Hepatocyte (in vitro differentiated cells): Measurements from ENCODE around the gene FOLR2. TPM values are rescaled to one million over a fixed set of nuclear protein-coding genes. Genes with fewer than 3 reads are reported as not detected.

ENCODE experiments used
- DNase-seq: peaks from one replicate; pipeline ENCODE4 v3.0.0-alpha.2; 2016; ENCODE audit warnings: low spot score
- H2AFZ ChIP-seq: fragments of 200-600 bp; sonication (generic); 2 replicates; pipeline ENCODE4 v1.6.0; 2016; ENCODE audit warnings: antibody characterized with exemption, mild to moderate bottlenecking
- H3K27ac ChIP-seq: fragments of 200-600 bp; sonication (generic); 2 replicates; pipeline ENCODE4 v1.5.1; 2016; ENCODE audit warnings: mild to moderate bottlenecking
- H3K27me3 ChIP-seq: fragments of 200-600 bp; sonication (generic); 2 replicates; pipeline ENCODE4 v1.6.1; 2016
- H3K36me3 ChIP-seq: fragments of 200-600 bp; sonication (generic); replicated peaks from 2 replicates; pipeline ENCODE4 v1.5.1; 2016; ENCODE audit warnings: low read depth; ENCODE audit not compliant: insufficient read depth
- H3K4me1 ChIP-seq: fragments of 200-600 bp; sonication (generic); 2 replicates; pipeline ENCODE4 v1.5.1; 2016; ENCODE audit warnings: mild to moderate bottlenecking, moderate library complexity; ENCODE audit not compliant: insufficient read depth
- H3K4me2 ChIP-seq: fragments of 200-600 bp; sonication (generic); 2 replicates; pipeline ENCODE4 v1.6.0; 2016
- H3K4me3 ChIP-seq: fragments of 200-600 bp; sonication (generic); 2 replicates; pipeline ENCODE4 v1.5.1; 2016; ENCODE audit warnings: mild to moderate bottlenecking
- H3K79me2 ChIP-seq: fragments of 200-600 bp; sonication (generic); 2 replicates; pipeline ENCODE4 v1.6.0; 2017; ENCODE audit warnings: mild to moderate bottlenecking
- H3K9me2 ChIP-seq: fragments of 200-600 bp; sonication (generic); replicated peaks from 2 replicates; pipeline ENCODE4 v1.6.0; 2017; ENCODE audit warnings: mild to moderate bottlenecking; ENCODE audit not compliant: insufficient read depth
- H3K9me3 ChIP-seq: fragments of 200-600 bp; sonication (generic); 2 replicates; pipeline ENCODE4 v1.5.1; 2016; ENCODE audit warnings: low read depth, mild to moderate bottlenecking
- H4K20me1 ChIP-seq: fragments of 200-600 bp; sonication (generic); 2 replicates; pipeline ENCODE4 v1.6.0; 2016; ENCODE audit warnings: mild to moderate bottlenecking; ENCODE audit not compliant: insufficient read depth, poor library complexity, severe bottlenecking
- CTCF ChIP-seq: fragments of 200-600 bp; sonication (generic); IDR thresholded peaks from 2 replicates; pipeline ENCODE4 v1.5.1; 2016; ENCODE audit warnings: antibody characterized with exemption, mild to moderate bottlenecking; ENCODE audit not compliant: poor library complexity
- WGBS: methylation state at CpG from one replicate; pipeline ENCODE4 v1.1.6; 2016; ENCODE audit warnings: low lambda C conversion rate; ENCODE audit errors: missing lambda C conversion rate; 5-methylcytosine and 5-hydroxymethylcytosine counted together
- polyA plus RNA-seq: library from polyadenylated mRNA; unstranded; fragments of >200 nt; fragmentation: Nextera tagmentation; extraction: Ambion mirVana; gene quantifications from 2 replicates; pipeline ENCODE4 v1.2.1, GENCODE V29; 2016
- total RNA-seq: library from RNA; depleted of rRNA; stranded (reverse); fragments of >200 nt; gene quantifications from 2 replicates; pipeline ENCODE4 v1.2.3, GENCODE V29; 2014

Gene FOLR2
- total and polyA plus RNA-seq, 2 experiments from 2014 or later = 4.3 to 5.5 TPM

DNA sequence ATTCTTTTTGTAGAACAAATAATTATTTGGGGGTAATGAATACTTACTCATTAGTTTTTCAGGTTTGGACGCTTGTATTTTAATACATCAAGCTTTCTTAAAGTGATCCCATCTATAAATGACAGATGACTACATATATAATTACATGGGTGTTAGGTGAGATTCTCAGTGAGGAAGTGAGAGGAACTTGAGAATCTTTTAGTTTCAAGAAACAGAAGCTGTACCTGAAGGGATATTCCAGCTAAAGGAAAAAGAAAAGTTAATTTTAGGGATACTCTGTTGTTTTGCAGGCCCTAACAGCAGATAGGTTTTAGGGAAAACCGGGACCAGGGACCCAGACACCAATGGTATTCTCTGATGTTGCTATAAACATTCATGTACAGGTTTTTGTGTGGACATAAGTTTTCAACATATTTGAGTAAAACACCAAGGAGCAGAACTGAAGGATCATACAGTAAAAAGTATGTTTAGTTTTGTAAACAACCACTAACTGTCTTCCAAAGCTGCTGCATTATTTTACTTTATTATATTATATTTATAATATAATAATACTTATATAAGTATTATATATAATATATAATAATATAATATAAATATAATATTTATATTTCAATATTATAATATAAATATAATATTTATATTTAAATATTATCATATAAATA is 51.5 kb downstream of the FOLR2 start:
- no peak for DNase-seq
- no peak overlapping the region for H2AFZ ChIP-seq
- H3K9me2 ChIP-seq = no peaks in the 10 kb centered on the region
- WGBS = 86% methylated on average over 2 of the region's 2 CpGs
- H3K4me1 ChIP-seq = no peaks in the 10 kb centered on the region
- no peak overlapping the region for H3K4me2 ChIP-seq
- H3K4me3 ChIP-seq = no peak overlapping the region
- TF ChIP-seq CTCF = no peak
- no peaks in the 10 kb centered on the region for H3K79me2 ChIP-seq
- H3K9me3 ChIP-seq = no peaks in the 10 kb centered on the region
- no peaks in the 10 kb centered on the region for H4K20me1 ChIP-seq
- no peak overlapping the region for H3K27ac ChIP-seq
- H3K36me3 ChIP-seq = no peaks in the 10 kb centered on the region
- H3K27me3 ChIP-seq = no peaks in the 10 kb centered on the region

Other genes with a start within 250 kb of the FOLR2 start
- gene IL18BP, start 217.9 kb upstream of the FOLR2 start, total RNA-seq = 2.4 and 2.8 TPM in 2 replicates
- 2.2 and 2.6 TPM in 2 replicates for gene IL18BP, start 217.9 kb upstream of the FOLR2 start, polyA plus RNA-seq
- gene NUMA1, start 136.3 kb upstream of the FOLR2 start, total RNA-seq = 129 and 140 TPM in 2 replicates
- gene NUMA1, start 136.3 kb upstream of the FOLR2 start, polyA plus RNA-seq = 103 and 116 TPM in 2 replicates
- 2.1 and 4.5 TPM in 2 replicates for gene LRRC51, start 135.9 kb upstream of the FOLR2 start, total RNA-seq
- gene LRRC51, start 135.9 kb upstream of the FOLR2 start, polyA plus RNA-seq = 3.7 and 7.8 TPM in 2 replicates
- 109 and 147 TPM in 2 replicates for gene LAMTOR1, start 113.5 kb upstream of the FOLR2 start, total RNA-seq
- 164 and 181 TPM in 2 replicates for gene LAMTOR1, start 113.5 kb upstream of the FOLR2 start, polyA plus RNA-seq
- not detected in 2 replicates for gene TOMT, start 110.9 kb upstream of the FOLR2 start, total RNA-seq
- gene TOMT, start 110.9 kb upstream of the FOLR2 start, polyA plus RNA-seq = not detected in 2 replicates
- 17.6 and 21.6 TPM in 2 replicates for gene ANAPC15, start 104.1 kb upstream of the FOLR2 start, total RNA-seq
- gene ANAPC15, start 104.1 kb upstream of the FOLR2 start, polyA plus RNA-seq = 42.5 and 43.7 TPM in 2 replicates
- gene FOLR3, start 81.1 kb upstream of the FOLR2 start, total RNA-seq = not detected in 2 replicates
- not detected in 2 replicates for gene FOLR3, start 81.1 kb upstream of the FOLR2 start, polyA plus RNA-seq
- gene FOLR1, start 24.7 kb upstream of the FOLR2 start, total RNA-seq = 19.9 and 21.6 TPM in 2 replicates
- gene FOLR1, start 24.7 kb upstream of the FOLR2 start, polyA plus RNA-seq = 13.4 and 26.8 TPM in 2 replicates
- 47.8 and 74.8 TPM in 2 replicates for gene INPPL1, start 8.0 kb downstream of the FOLR2 start, total RNA-seq
- gene INPPL1, start 8.0 kb downstream of the FOLR2 start, polyA plus RNA-seq = 99.4 and 140 TPM in 2 replicates
- 0.48 TPM in 1 of 2 replicates, not detected in the other for gene PHOX2A, start 27.4 kb downstream of the FOLR2 start, total RNA-seq
- not detected in 2 replicates for gene PHOX2A, start 27.4 kb downstream of the FOLR2 start, polyA plus RNA-seq
- gene CLPB, start 217.7 kb downstream of the FOLR2 start, total RNA-seq = 15.5 and 16.8 TPM in 2 replicates
- gene CLPB, start 217.7 kb downstream of the FOLR2 start, polyA plus RNA-seq = 9.4 and 15.2 TPM in 2 replicates